Activated CD4-positive, alpha-beta memory T cell treated with anti-CD3 and anti-CD28 coated beads for 36 hours (primary cell): ENCODE measurements around the gene SMARCA4. TPM values are rescaled to one million over a fixed set of nuclear protein-coding genes. Genes with fewer than 3 reads are reported as not detected.
A peak's percentile ranks its signal among the peaks of the same experiment; 100 is the strongest.
"Not testable (repeated sequence)": the region's sequence is repeated elsewhere in the genome, so short reads cannot be mapped to it uniquely, and the experiment has no call there.

ENCODE experiments used
- CTCF ChIA-PET: fragments of 350-600 bp; sonication (Branson Sonifier 250); formaldehyde crosslinking; loops from one replicate; lab custom pipeline; 2021; ENCODE audit warnings: antibody characterized with exemption, inconsistent platforms; lab: Charles Lee
- POLR2A ChIA-PET: fragments of 350-600 bp; sonication (Branson Sonifier 250); formaldehyde crosslinking; loops from one replicate; lab custom pipeline; 2021; ENCODE audit warnings: antibody characterized with exemption; lab: Charles Lee
- DNase-seq: peaks from one replicate; pipeline ENCODE4 v3.0.0-alpha.2; 2020
- H3K27ac Mint-ChIP-seq: one replicate; pipeline ENCODE4 v1.8.0; 2021; ENCODE audit warnings: mixed read lengths
- H3K27me3 Mint-ChIP-seq: one replicate; pipeline ENCODE4 v1.8.0; 2021; ENCODE audit warnings: mixed read lengths
- H3K36me3 Mint-ChIP-seq: one replicate; pipeline ENCODE4 v1.8.0; 2021; ENCODE audit warnings: mixed read lengths
- H3K4me1 Mint-ChIP-seq: one replicate; pipeline ENCODE4 v1.8.0; 2021; ENCODE audit warnings: low read depth, mixed read lengths
- H3K4me3 Mint-ChIP-seq: one replicate; pipeline ENCODE4 v1.8.0; 2021; ENCODE audit warnings: mild to moderate bottlenecking, mixed read lengths
- H3K9me3 Mint-ChIP-seq: one replicate; pipeline ENCODE4 v1.8.0; 2021; ENCODE audit warnings: mixed read lengths
- intact Hi-C: fragments of 100-400 bp; cut with micrococcal nuclease; formaldehyde crosslinking; loops from one replicate; pipeline ENCODE4 v1.15.1; 2023
- total RNA-seq, 2 experiments: library from RNA; stranded (reverse); gene quantifications; one replicate each; pipeline ENCODE4 v1.2.3, GENCODE V29; 2021

SMARCA4 gene
- total RNA-seq, 2 experiments from 2014 or later = 97.8 to 101 TPM

GRCh38 chr19:11089254-11090013, 128.6 kb downstream of the SMARCA4 start, which contains the start of gene LDLR:
Gene LDLR, plus strand, starts transcription at chr19:11089463. Its CDS starts 86 bp downstream, at chr19:11089549.
- Mint-ChIP-seq H3K36me3 (peaks cover 29% of the 10 kb centered on the region), H3K9me3 (no peaks in the 10 kb centered on the region), H3K27ac (peak within 1 kb of the TSS; percentile 98), H3K4me1 (peaks cover 40% of the 10 kb centered on the region), H3K27me3 (no peaks in the 10 kb centered on the region), H3K4me3 (peak within 1 kb of the TSS; percentile 95)
- POLR2A ChIA-PET = interaction anchor here (0.6 to 1.5 kb wide), 10 partner anchors 10 to 292 kb away, joined by 3 to 6 read pairs (median 4); partner anchors contain the start of genes CCDC159, SMARCA4 and TMEM205
- peak; percentile 91 for DNase-seq
- CTCF ChIA-PET = interaction anchor here (0.9 to 2.9 kb wide), 3 partner anchors 36 to 217 kb away, joined by 3 to 17 read pairs (median 11); no protein-coding TSS in a partner anchor
- intact Hi-C loops = loop anchor here (1.0 to 10.0 kb wide), 6 partner anchors 68 to 372 kb away; partner anchors contain the start of genes DNM2, SMARCA4, SPC24 and TIMM29

- Mint-ChIP-seq H3K4me1 (peaks cover 43% of the 10 kb centered on the region), H3K27ac (peak overlapping the region; percentile 98), H3K4me3 (peak overlapping the region; percentile 95), H3K36me3 (peaks cover 34% of the 10 kb centered on the region)
- ChIA-PET CTCF (interaction anchor here (0.9 to 2.9 kb wide), 3 partner anchors 36 to 217 kb away, joined by 3 to 17 read pairs (median 11); no protein-coding TSS in a partner anchor), POLR2A (interaction anchor here (1.0 to 1.8 kb wide), 8 partner anchors 10 to 256 kb away, joined by 3 to 6 read pairs (median 4); partner anchors contain the start of genes CCDC159, SMARCA4 and TMEM205)
- H3K9me3 Mint-ChIP-seq, DNase-seq, H3K27me3 Mint-ChIP-seq: not testable (repeated sequence)
- intact Hi-C loops = loop anchor here (1.0 to 10.0 kb wide), 6 partner anchors 67 to 373 kb away; partner anchors contain the start of genes DNM2, SMARCA4, SPC24 and TIMM29
Measured at GRCh38 chr19:11090014-11090263, 129.1 kb downstream of the SMARCA4 start.

- Mint-ChIP-seq H3K4me1 (peaks cover 44% of the 10 kb centered on the region), H3K9me3 (no peaks in the 10 kb centered on the region)
Measured at GRCh38 chr19:11090264-11090996, 129.6 kb downstream of the SMARCA4 start.

GRCh38 chr19:11090997-11091702, 130.3 kb downstream of the SMARCA4 start:
- peak; percentile 19 for DNase-seq
- POLR2A ChIA-PET = interaction anchor here (0.6 to 1.8 kb wide), 4 partner anchors 128 to 333 kb away, joined by 3 to 5 read pairs (median 4); partner anchors contain the start of gene SMARCA4
- CTCF ChIA-PET = interaction anchor here (0.8 to 2.4 kb wide), 2 partner anchors 35 to 344 kb away, joined by 3 to 6 read pairs; partner anchors contain the start of gene PRKCSH
- no peaks in the 10 kb centered on the region for H3K27me3 Mint-ChIP-seq
- H3K9me3 Mint-ChIP-seq = no peaks in the 10 kb centered on the region
- H3K4me1 Mint-ChIP-seq = peaks cover 47% of the 10 kb centered on the region
- intact Hi-C loops = loop anchor here (1.0 to 10.0 kb wide), 6 partner anchors 66 to 374 kb away; partner anchors contain the start of genes DNM2, SMARCA4, SPC24 and TIMM29
- H3K4me3 Mint-ChIP-seq = peak overlapping the region; percentile 95
- peaks cover 44% of the 10 kb centered on the region for H3K36me3 Mint-ChIP-seq
- H3K27ac Mint-ChIP-seq = peak overlapping the region; percentile 98

More at GRCh38 chr19:11090264-11090996, 129.6 kb downstream of the SMARCA4 start:
- POLR2A ChIA-PET = interaction anchor here (1.2 to 1.8 kb wide), 5 partner anchors 54 to 219 kb away, joined by 3 to 6 read pairs (median 4); partner anchors contain the start of gene SMARCA4
- CTCF ChIA-PET = interaction anchor here (0.9 to 2.9 kb wide), 3 partner anchors 35 to 218 kb away, joined by 3 to 17 read pairs (median 11); no protein-coding TSS in a partner anchor
- Mint-ChIP-seq H3K27ac (peak overlapping the region; percentile 98), H3K27me3 (no peaks in the 10 kb centered on the region), H3K4me3 (peak overlapping the region; percentile 95), H3K36me3 (peaks cover 38% of the 10 kb centered on the region)
- DNase-seq = peak; percentile 99
- intact Hi-C loops = loop anchor here (1.0 to 10.0 kb wide), 6 partner anchors 67 to 373 kb away; partner anchors contain the start of genes DNM2, SMARCA4, SPC24 and TIMM29

- Mint-ChIP-seq H3K9me3 (peaks cover 2% of the 10 kb centered on the region), H3K27me3 (no peaks in the 10 kb centered on the region), H3K4me1 (peaks cover 53% of the 10 kb centered on the region), H3K36me3 (peaks cover 49% of the 10 kb centered on the region), H3K4me3 (peak overlapping the region; percentile 95), H3K27ac (peak overlapping the region; percentile 98)
- CTCF ChIA-PET = interaction anchor here (0.8 to 2.4 kb wide), 2 partner anchors 35 to 344 kb away, joined by 3 to 6 read pairs; partner anchors contain the start of gene PRKCSH
- peak; percentile 78 for DNase-seq
- intact Hi-C loops = loop anchor here (2.0 to 10.0 kb wide), 5 partner anchors 66 to 374 kb away; partner anchors contain the start of genes DNM2, SMARCA4, SPC24 and TIMM29
- POLR2A ChIA-PET = interaction anchor here (0.5 to 1.8 kb wide), 4 partner anchors 129 to 333 kb away, joined by 3 to 5 read pairs (median 4); partner anchors contain the start of gene SMARCA4
Measured at GRCh38 chr19:11091703-11092153, 130.9 kb downstream of the SMARCA4 start.

- ChIA-PET CTCF (interaction anchor here (2.4 kb wide), 1 partner anchor 34 kb away, joined by 6 read pairs; no protein-coding TSS in a partner anchor), POLR2A (interaction anchor here (0.5 to 1.6 kb wide), 2 partner anchors 131 to 253 kb away, joined by 3 to 5 read pairs; partner anchors contain the start of gene SMARCA4)
- Mint-ChIP-seq H3K9me3 (peaks cover 2% of the 10 kb centered on the region), H3K4me1 (peaks cover 55% of the 10 kb centered on the region), H3K4me3 (peak overlapping the region; percentile 95), H3K36me3 (peaks cover 52% of the 10 kb centered on the region), H3K27me3 (no peaks in the 10 kb centered on the region), H3K27ac (peak overlapping the region; percentile 98)
- intact Hi-C loops = loop anchor here (5.0 to 10.0 kb wide), 4 partner anchors 65 to 375 kb away; partner anchors contain the start of genes DNM2, SPC24, TIMM29 and YIPF2
- peak; percentile 63 for DNase-seq
Measured at GRCh38 chr19:11092181-11092538, 131.3 kb downstream of the SMARCA4 start.

GRCh38 chr19:11093689-11094238, 132.9 kb downstream of the SMARCA4 start:
- no peak for DNase-seq
- Mint-ChIP-seq H3K27ac (peak overlapping the region; percentile 86), H3K9me3 (peaks cover 2% of the 10 kb centered on the region), H3K36me3 (peaks cover 58% of the 10 kb centered on the region), H3K27me3 (no peaks in the 10 kb centered on the region), H3K4me1 (peaks cover 53% of the 10 kb centered on the region), H3K4me3 (no peak overlapping the region)
- POLR2A ChIA-PET = interaction anchor here (1.1 to 1.2 kb wide), 2 partner anchors 58 to 284 kb away, joined by 3 read pairs; no protein-coding TSS in a partner anchor
- CTCF ChIA-PET = interaction anchor here (1.7 to 2.8 kb wide), 3 partner anchors 33 to 151 kb away, joined by 3 to 16 read pairs (median 6); no protein-coding TSS in a partner anchor
- intact Hi-C loops = loop anchor here (2.0 to 10.0 kb wide), 5 partner anchors 64 to 376 kb away; partner anchors contain the start of genes CARM1, DNM2, SPC24 and TIMM29

GRCh38 chr19:11094520-11094894, 133.7 kb downstream of the SMARCA4 start:
- POLR2A ChIA-PET = interaction anchor here (1.0 to 1.2 kb wide), 4 partner anchors 59 to 283 kb away, joined by 3 to 4 read pairs (median 3); no protein-coding TSS in a partner anchor
- no peaks in the 10 kb centered on the region for H3K27me3 Mint-ChIP-seq
- H3K9me3 Mint-ChIP-seq = peaks cover 2% of the 10 kb centered on the region
- H3K27ac Mint-ChIP-seq = peak overlapping the region; percentile 86
- intact Hi-C loops = loop anchor here (2.0 to 10.0 kb wide), 5 partner anchors 63 to 377 kb away; partner anchors contain the start of genes CARM1, DNM2, SPC24 and TIMM29
- DNase-seq = no peak
- CTCF ChIA-PET = interaction anchor here (1.7 to 2.8 kb wide), 3 partner anchors 31 to 152 kb away, joined by 3 to 16 read pairs (median 9); no protein-coding TSS in a partner anchor
- peaks cover 51% of the 10 kb centered on the region for H3K4me1 Mint-ChIP-seq
- H3K36me3 Mint-ChIP-seq = peaks cover 62% of the 10 kb centered on the region
- H3K4me3 Mint-ChIP-seq = peak overlapping the region; percentile 50

GRCh38 chr19:11096210-11096841, 135.5 kb downstream of the SMARCA4 start:
- Mint-ChIP-seq H3K27ac (peak overlapping the region; percentile 86), H3K4me3 (peak overlapping the region; percentile 50), H3K36me3 (peaks cover 67% of the 10 kb centered on the region), H3K4me1 (peaks cover 58% of the 10 kb centered on the region), H3K9me3 (peaks cover 2% of the 10 kb centered on the region), H3K27me3 (no peaks in the 10 kb centered on the region)
- ChIA-PET CTCF (interaction anchor here (1.8 to 2.7 kb wide), 3 partner anchors 29 to 160 kb away, joined by 7 to 10 read pairs (median 9); no protein-coding TSS in a partner anchor), POLR2A (interaction anchor here (0.9 to 1.4 kb wide), 4 partner anchors 30 to 136 kb away, joined by 3 read pairs; no protein-coding TSS in a partner anchor)
- intact Hi-C loops = loop anchor here (1.0 to 10.0 kb wide), 2 partner anchors 60 to 302 kb away; no protein-coding TSS in a partner anchor
- DNase-seq = peak; percentile 70
